ENCODE measurements around the gene PTN. TPM values are rescaled to one million over a fixed set of nuclear protein-coding genes. Genes with fewer than 3 reads are reported as not detected.

Gene PTN
- 5.6 TPM for total RNA-seq

GRCh38 chr7:137343281-137343841 is at the start of gene PTN:
TSS of gene PTN (minus strand) at chr7:137343733. CDS start at chr7:137254973, 88,760 bp downstream.
- DNase-seq (ENCODE audit: low spot score) = no peak
- peak; percentile 86 for ATAC-seq
- intact Hi-C loops (cut with DNase I) = no loop called here

GRCh38 chr7:137390076-137390475 is 46.5 kb upstream of the PTN start:
- intact Hi-C loops (cut with DNase I) = no loop called here
- ATAC-seq (no peak), DNase-seq (ENCODE audit: low spot score) (no peak)

- DNase-seq (ENCODE audit: low spot score) (no peak), ATAC-seq (no peak)
- intact Hi-C loops (cut with DNase I) = no loop called here
Measured at GRCh38 chr7:137388916-137389315, 45.4 kb upstream of the PTN start.

- intact Hi-C loops (cut with DNase I) = no loop called here
- DNase-seq (ENCODE audit: low spot score) (no peak), ATAC-seq (no peak)
Measured at GRCh38 chr7:137386966-137387365, 43.4 kb upstream of the PTN start.

GRCh38 chr7:137381045-137381444 is 37.5 kb upstream of the PTN start:
- no peak for ATAC-seq

GRCh38 chr7:137373507-137373906 is 30.0 kb upstream of the PTN start:
- no peak for ATAC-seq
- intact Hi-C loops (cut with DNase I) = no loop called here
- DNase-seq (ENCODE audit: low spot score) = no peak

More at GRCh38 chr7:137381045-137381444, 37.5 kb upstream of the PTN start:
- no peak for DNase-seq (ENCODE audit: low spot score)
- intact Hi-C loops (cut with DNase I) = no loop called here

GRCh38 chr7:137371616-137372015 is 28.1 kb upstream of the PTN start:
- ATAC-seq (peak; percentile 49), DNase-seq (ENCODE audit: low spot score) (no peak)
- intact Hi-C loops (cut with DNase I) = no loop called here

- ATAC-seq (no peak), DNase-seq (ENCODE audit: low spot score) (no peak)
- intact Hi-C loops (cut with DNase I) = no loop called here
Measured at GRCh38 chr7:137366995-137367394, 23.5 kb upstream of the PTN start.

- ATAC-seq = no peak
- intact Hi-C loops (cut with DNase I) = no loop called here
- no peak for DNase-seq (ENCODE audit: low spot score)
Measured at GRCh38 chr7:137363683-137364082, 20.1 kb upstream of the PTN start.

- intact Hi-C loops (cut with DNase I) = no loop called here
- ATAC-seq = no peak
- DNase-seq (ENCODE audit: low spot score) = no peak
Measured at GRCh38 chr7:137360087-137360679, 16.6 kb upstream of the PTN start.

GRCh38 chr7:137354961-137355360 is 11.4 kb upstream of the PTN start:
- intact Hi-C loops (cut with DNase I) = no loop called here
- ATAC-seq = no peak
- DNase-seq (ENCODE audit: low spot score) = no peak

- ATAC-seq (no peak), DNase-seq (ENCODE audit: low spot score) (peak; percentile 61)
Measured at GRCh38 chr7:137354396-137354795, 10.9 kb upstream of the PTN start.

GRCh38 chr7:137351941-137352340 is 8.4 kb upstream of the PTN start:
- intact Hi-C loops (cut with DNase I) = no loop called here

More at GRCh38 chr7:137354396-137354795, 10.9 kb upstream of the PTN start:
- intact Hi-C loops (cut with DNase I) = no loop called here

GRCh38 chr7:137345799-137346449 is 2.4 kb upstream of the PTN start:
- DNase-seq (ENCODE audit: low spot score) (no peak), ATAC-seq (no peak)
- intact Hi-C loops (cut with DNase I) = no loop called here

More at GRCh38 chr7:137351941-137352340, 8.4 kb upstream of the PTN start:
- no peak for DNase-seq (ENCODE audit: low spot score)
- no peak for ATAC-seq

GRCh38 chr7:137342828-137343261 is 688 bp downstream of the PTN start:
- intact Hi-C loops (cut with DNase I) = no loop called here
- DNase-seq (ENCODE audit: low spot score) (no peak), ATAC-seq (peak; percentile 13)

- ATAC-seq = peak; percentile 49
- intact Hi-C loops (cut with DNase I) = no loop called here
- DNase-seq (ENCODE audit: low spot score) = no peak
Measured at GRCh38 chr7:137342265-137342664, 1.3 kb downstream of the PTN start.

- intact Hi-C loops (cut with DNase I) = no loop called here
- ATAC-seq (no peak), DNase-seq (ENCODE audit: low spot score) (no peak)
Measured at GRCh38 chr7:137337902-137338301, 5.6 kb downstream of the PTN start.

GRCh38 chr7:137335814-137336213 is 7.7 kb downstream of the PTN start:
- DNase-seq (ENCODE audit: low spot score) = no peak
- ATAC-seq = no peak
- intact Hi-C loops (cut with DNase I) = no loop called here

- DNase-seq (ENCODE audit: low spot score) = no peak
- intact Hi-C loops (cut with DNase I) = no loop called here
- no peak for ATAC-seq
Measured at GRCh38 chr7:137331378-137331777, 12.2 kb downstream of the PTN start.

- intact Hi-C loops (cut with DNase I) = no loop called here
- ATAC-seq (no peak), DNase-seq (ENCODE audit: low spot score) (no peak)
Measured at GRCh38 chr7:137329411-137329810, 14.1 kb downstream of the PTN start.
